ENCODE data around the gene TSC22D1.

DNA sequence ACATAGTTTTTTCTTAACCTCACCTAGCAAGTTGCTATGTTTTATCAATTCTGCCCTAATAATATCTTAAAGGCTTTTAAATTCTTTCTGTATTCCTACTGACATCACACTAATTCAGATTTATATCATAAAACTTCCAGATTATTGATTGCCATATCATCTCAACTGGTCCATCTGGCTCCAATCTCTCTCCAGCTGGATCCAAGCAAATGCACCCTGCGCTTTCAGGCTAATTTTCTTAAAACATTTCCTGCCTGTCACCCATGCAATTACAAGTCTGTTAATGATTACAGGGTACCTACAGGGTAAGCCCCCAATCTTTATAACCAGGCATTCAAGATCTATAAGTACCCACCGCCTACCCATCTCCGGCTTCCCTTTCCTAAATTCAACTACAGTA lies 107.3 kb downstream of the TSC22D1 start:
- TF ChIP-seq, protein P1, sequence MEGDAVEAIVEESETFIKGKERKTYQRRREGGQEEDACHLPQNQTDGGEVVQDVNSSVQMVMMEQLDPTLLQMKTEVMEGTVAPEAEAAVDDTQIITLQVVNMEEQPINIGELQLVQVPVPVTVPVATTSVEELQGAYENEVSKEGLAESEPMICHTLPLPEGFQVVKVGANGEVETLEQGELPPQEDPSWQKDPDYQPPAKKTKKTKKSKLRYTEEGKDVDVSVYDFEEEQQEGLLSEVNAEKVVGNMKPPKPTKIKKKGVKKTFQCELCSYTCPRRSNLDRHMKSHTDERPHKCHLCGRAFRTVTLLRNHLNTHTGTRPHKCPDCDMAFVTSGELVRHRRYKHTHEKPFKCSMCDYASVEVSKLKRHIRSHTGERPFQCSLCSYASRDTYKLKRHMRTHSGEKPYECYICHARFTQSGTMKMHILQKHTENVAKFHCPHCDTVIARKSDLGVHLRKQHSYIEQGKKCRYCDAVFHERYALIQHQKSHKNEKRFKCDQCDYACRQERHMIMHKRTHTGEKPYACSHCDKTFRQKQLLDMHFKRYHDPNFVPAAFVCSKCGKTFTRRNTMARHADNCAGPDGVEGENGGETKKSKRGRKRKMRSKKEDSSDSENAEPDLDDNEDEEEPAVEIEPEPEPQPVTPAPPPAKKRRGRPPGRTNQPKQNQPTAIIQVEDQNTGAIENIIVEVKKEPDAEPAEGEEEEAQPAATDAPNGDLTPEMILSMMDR (conservative IDR thresholded peaks at IDR 0.05 in 1 of 2, IDR thresholded peaks at IDR 0.05 in 1 of 2; ENCODE audit: extremely low read depth in 1 of 2, insufficient read depth in 1 of 2, low read depth in 1 of 2, low read length in 2 of 2), result no peak
- no peak for TF ChIP-seq EZH2 (IDR thresholded peaks at IDR 0.05; ENCODE audit: borderline replicate concordance, low read length)
